OCI-LY3 (cell line): Measurements from ENCODE around the gene RGCC.

Experiments used
- H2AFZ ChIP-seq: fragments of 200-600, 300-600 bp; shearing (Covaris generic); 2 replicates; pipeline ENCODE4 v1.6.0; 2014; ENCODE audit warnings: antibody characterized with exemption, low read depth, low read length
- H3K27ac ChIP-seq: fragments of 200-600, 300-600 bp; sonication (generic); 2 replicates; pipeline ENCODE4 v1.5.1; 2014; ENCODE audit warnings: mild to moderate bottlenecking, low read length, moderate library complexity, mixed read lengths
- H3K27me3 ChIP-seq: fragments of 200-600, 300-600 bp; sonication (generic); 2 replicates; pipeline ENCODE4 v1.6.1; 2014; ENCODE audit warnings: low read depth, low read length, mixed read lengths
- H3K36me3 ChIP-seq: fragments of 200-600, 300-600 bp; sonication (generic); replicated peaks from 2 replicates; pipeline ENCODE3; 2014; ENCODE audit warnings: low read depth, low read length, mixed read lengths
- H3K4me1 ChIP-seq: fragments of 300-600, 200-600 bp; sonication (generic); 2 replicates; pipeline ENCODE4 v1.6.1; 2014; ENCODE audit warnings: low read length, mixed read lengths
- H3K4me2 ChIP-seq: fragments of 200-600, 300-600 bp; sonication (generic); 2 replicates; pipeline ENCODE4 v1.6.1; 2014; ENCODE audit warnings: low read length, mixed read lengths
- H3K4me3 ChIP-seq: fragments of 300-600, 200-600 bp; sonication (generic); 2 replicates; pipeline ENCODE4 v1.5.1; 2014; ENCODE audit warnings: antibody characterized with exemption, mild to moderate bottlenecking, low read length, moderate library complexity
- H3K79me2 ChIP-seq: fragments of 300-600, 200-600 bp; shearing (Covaris generic); 2 replicates; pipeline ENCODE4 v1.6.1; 2014; ENCODE audit warnings: mild to moderate bottlenecking, low read length, mixed read lengths
- H3K9ac ChIP-seq: fragments of 300-600, 200-600 bp; shearing (Covaris generic); 2 replicates; pipeline ENCODE4 v1.6.0; 2014; ENCODE audit warnings: mild to moderate bottlenecking, low read length, moderate library complexity
- H3K9me3 ChIP-seq: fragments of 200-600, 300-600 bp; shearing (Covaris generic); 2 replicates; pipeline ENCODE4 v1.6.1; 2014; ENCODE audit warnings: low read length, mixed read lengths; ENCODE audit not compliant: insufficient read depth
- H4K20me1 ChIP-seq: fragments of 200-600, 300-600 bp; sonication (generic); 2 replicates; pipeline ENCODE4 v1.6.1; 2016; ENCODE audit warnings: low read length, mixed read lengths; ENCODE audit not compliant: insufficient read depth
- CTCF ChIP-seq: fragments of 200-600, 300-600 bp; sonication (generic); IDR thresholded peaks from 2 replicates; pipeline ENCODE4 v1.5.1; 2014; ENCODE audit warnings: antibody characterized with exemption, low read length, low read depth
- EZH2phosphoT487 ChIP-seq: fragments of 200-600 bp; shearing (Covaris generic); IDR thresholded peaks from 2 replicates; pipeline ENCODE4 v1.6.1; 2018; ENCODE audit warnings: antibody characterized with exemption, mixed run types, low read depth

The RGCC gene

GRCh38 chr13:41491436-41491835 lies 34.1 kb downstream of the RGCC start:
- Histone ChIP-seq H3K4me1 (peaks cover 22% of the 10 kb centered on the region), H3K9me3 (no peaks in the 10 kb centered on the region)
- TF ChIP-seq CTCF (no peak), EZH2phosphoT487 (no peak)

GRCh38 chr13:41492432-41493260 lies 35.3 kb downstream of the RGCC start:
- Histone ChIP-seq H3K27ac (peak overlapping the region; percentile 46), H3K79me2 (no peaks in the 10 kb centered on the region), H3K36me3 (no peaks in the 10 kb centered on the region), H3K4me1 (peaks cover 27% of the 10 kb centered on the region), H3K9ac (peak overlapping the region; percentile 31; the same call in 1 of the 2 replicates), H3K4me3 (no peak overlapping the region; the same call in 1 of the 2 replicates), H3K27me3 (no peaks in the 10 kb centered on the region), H4K20me1 (no peaks in the 10 kb centered on the region), H3K4me2 (peak overlapping the region; percentile 49), H3K9me3 (no peaks in the 10 kb centered on the region), H2AFZ (peak overlapping the region; percentile 87)
- TF ChIP-seq CTCF: no peak
- no peak for TF ChIP-seq EZH2phosphoT487

More at GRCh38 chr13:41491436-41491835, 34.1 kb downstream of the RGCC start:
- H3K27me3 ChIP-seq: no peaks in the 10 kb centered on the region
- H3K4me3 ChIP-seq: no peak overlapping the region
- H2AFZ ChIP-seq: no peak overlapping the region
- no peaks in the 10 kb centered on the region for H3K36me3 ChIP-seq
- H4K20me1 ChIP-seq: no peaks in the 10 kb centered on the region
- no peak overlapping the region for H3K27ac ChIP-seq
- H3K9ac ChIP-seq: no peak overlapping the region
- H3K4me2 ChIP-seq: no peak overlapping the region
- no peaks in the 10 kb centered on the region for H3K79me2 ChIP-seq

- Histone ChIP-seq H3K36me3 (no peaks in the 10 kb centered on the region), H3K27me3 (no peaks in the 10 kb centered on the region), H3K9me3 (no peaks in the 10 kb centered on the region), H2AFZ (no peak overlapping the region), H3K9ac (no peak overlapping the region), H3K4me3 (no peak overlapping the region), H3K4me1 (peaks cover 36% of the 10 kb centered on the region), H3K4me2 (no peak overlapping the region), H3K27ac (no peak overlapping the region), H3K79me2 (no peaks in the 10 kb centered on the region), H4K20me1 (no peaks in the 10 kb centered on the region)
- TF ChIP-seq CTCF (no peak), EZH2phosphoT487 (no peak)
Measured at GRCh38 chr13:41494202-41494601, 36.9 kb downstream of the RGCC start.

GRCh38 chr13:41495044-41495443 lies 37.7 kb downstream of the RGCC start:
- Histone ChIP-seq H3K4me2 (no peak overlapping the region), H3K36me3 (no peaks in the 10 kb centered on the region), H4K20me1 (no peaks in the 10 kb centered on the region), H3K4me1 (peaks cover 44% of the 10 kb centered on the region), H3K9me3 (no peaks in the 10 kb centered on the region), H3K79me2 (no peaks in the 10 kb centered on the region), H2AFZ (no peak overlapping the region; the same call in 1 of the 2 replicates), H3K4me3 (no peak overlapping the region), H3K9ac (no peak overlapping the region), H3K27me3 (no peaks in the 10 kb centered on the region), H3K27ac (no peak overlapping the region)
- no peak for TF ChIP-seq CTCF
- TF ChIP-seq EZH2phosphoT487: no peak
